Astrocyte (in vitro differentiated cells and primary cell): ENCODE data around the gene TMEM119.

Experiments used
- EZH2 ChIP-seq: IDR thresholded peaks from 2 replicates; pipeline ENCODE4 v1.6.1; 2012; ENCODE audit warnings: mild to moderate bottlenecking, low read length, inconsistent platforms; ENCODE audit not compliant: insufficient read depth
- TF ChIP-seq, protein P1 (sequence below): IDR thresholded peaks from 2 replicates; pipeline ENCODE4 v1.5.1; 2011; ENCODE audit warnings: low read depth, mild to moderate bottlenecking, inconsistent platforms, low read length, moderate library complexity; ENCODE audit not compliant: insufficient read depth

- TF ChIP-seq, protein P1, sequence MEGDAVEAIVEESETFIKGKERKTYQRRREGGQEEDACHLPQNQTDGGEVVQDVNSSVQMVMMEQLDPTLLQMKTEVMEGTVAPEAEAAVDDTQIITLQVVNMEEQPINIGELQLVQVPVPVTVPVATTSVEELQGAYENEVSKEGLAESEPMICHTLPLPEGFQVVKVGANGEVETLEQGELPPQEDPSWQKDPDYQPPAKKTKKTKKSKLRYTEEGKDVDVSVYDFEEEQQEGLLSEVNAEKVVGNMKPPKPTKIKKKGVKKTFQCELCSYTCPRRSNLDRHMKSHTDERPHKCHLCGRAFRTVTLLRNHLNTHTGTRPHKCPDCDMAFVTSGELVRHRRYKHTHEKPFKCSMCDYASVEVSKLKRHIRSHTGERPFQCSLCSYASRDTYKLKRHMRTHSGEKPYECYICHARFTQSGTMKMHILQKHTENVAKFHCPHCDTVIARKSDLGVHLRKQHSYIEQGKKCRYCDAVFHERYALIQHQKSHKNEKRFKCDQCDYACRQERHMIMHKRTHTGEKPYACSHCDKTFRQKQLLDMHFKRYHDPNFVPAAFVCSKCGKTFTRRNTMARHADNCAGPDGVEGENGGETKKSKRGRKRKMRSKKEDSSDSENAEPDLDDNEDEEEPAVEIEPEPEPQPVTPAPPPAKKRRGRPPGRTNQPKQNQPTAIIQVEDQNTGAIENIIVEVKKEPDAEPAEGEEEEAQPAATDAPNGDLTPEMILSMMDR, result no peak
- no peak for TF ChIP-seq EZH2
Observed at GRCh38 chr12:108568338-108569154, 29.3 kb downstream of the TMEM119 start.
